Myometrial cell (primary cell): ENCODE results near the gene MSTO1. TPM values are rescaled to one million over a fixed set of nuclear protein-coding genes. Genes with fewer than 3 reads are reported as not detected.

Experiments used
- total RNA-seq: library from RNA; depleted of rRNA; stranded (reverse); fragments of >200 nt; gene quantifications from 2 replicates; pipeline ENCODE4 v1.2.3, GENCODE V29; 2015

MSTO1 gene
- total RNA-seq = 8.3 and 13.3 TPM in 2 replicates

GRCh38 chr1:155609515-155610256 lies at the start of gene MSTO1:
Gene MSTO1, plus strand, starts transcription at chr1:155610218. Its CDS starts 31 bp downstream, at chr1:155610249.

GRCh38 chr1:155562581-155563376 lies 47.2 kb upstream of the MSTO1 start, which contains the start of gene ASH1L:
Gene ASH1L, minus strand, starts transcription at chr1:155562803. Its CDS starts 41,284 bp downstream, at chr1:155521519.

Other genes starting within 250 kb of the MSTO1 start
- gene ASH1L, start 47.4 kb upstream of the MSTO1 start, total RNA-seq = 10.7 and 17.0 TPM in 2 replicates
- gene YY1AP1, start 78.6 kb downstream of the MSTO1 start, total RNA-seq = 24.6 and 34.3 TPM in 2 replicates
- 114 and 117 TPM in 2 replicates for gene DAP3, start 78.9 kb downstream of the MSTO1 start, total RNA-seq
- 20.4 and 21.6 TPM in 2 replicates for gene GON4L, start 247.0 kb downstream of the MSTO1 start, total RNA-seq
- gene SYT11, start 249.3 kb downstream of the MSTO1 start, total RNA-seq = 17.0 and 19.3 TPM in 2 replicates